DND-41 (cell line): Measurements from ENCODE around the gene SLC1A7.

ENCODE experiments used
- CTCF ChIP-seq: IDR thresholded peaks from 2 replicates; pipeline ENCODE4 v1.5.1; 2012; ENCODE audit warnings: borderline replicate concordance, low read length, moderate library complexity, mild to moderate bottlenecking; ENCODE audit not compliant: poor library complexity, severe bottlenecking; ENCODE audit errors: extremely low read depth
- EZH2 ChIP-seq: IDR thresholded peaks from 3 replicates; pipeline ENCODE4 v1.6.1; 2012; ENCODE audit warnings: borderline replicate concordance, low read depth, mild to moderate bottlenecking, moderate library complexity, low read length, inconsistent platforms; ENCODE audit not compliant: severe bottlenecking

GRCh38 chr1:53189061-53189460 lies 46.6 kb upstream of the SLC1A7 start:
- TF ChIP-seq CTCF (no peak), EZH2 (no peak)
